Right renal pelvis (tissue), 4 donors: Measurements from ENCODE around the gene CLEC5A. TPM values are rescaled to one million over a fixed set of nuclear protein-coding genes. Genes with fewer than 3 reads are reported as not detected.

ENCODE experiments used
- polyA plus RNA-seq, 4 donors: library from polyadenylated mRNA; unstranded; fragments of 120-200 nt; gene quantifications; one replicate each; pipeline ENCODE4 v1.2.1, GENCODE V29; 2013; ENCODE audit not compliant: insufficient read length in 4 of 4

CLEC5A gene
- polyA plus RNA-seq, 4 donors = 0.20 to 0.55 (median 0.41) TPM

Other genes starting within 250 kb of the CLEC5A start
- gene DENND11, start 244.8 kb downstream of the CLEC5A start, polyA plus RNA-seq = 10 to 100 TPM; 24.8 to 30.9 (median 27.7) TPM
- gene WEE2, start 238.6 kb downstream of the CLEC5A start, polyA plus RNA-seq = under 1 TPM; 0.21 to 0.43 (median 0.31) TPM
- 100 to 1,000 TPM; 126 to 157 (median 142) TPM for gene SSBP1, start 208.6 kb downstream of the CLEC5A start, polyA plus RNA-seq
- gene TAS2R3, start 182.9 kb downstream of the CLEC5A start, polyA plus RNA-seq = under 1 TPM; 0.33 to 0.91 (median 0.42) TPM
- gene TAS2R4, start 170.3 kb downstream of the CLEC5A start, polyA plus RNA-seq = 1 to 10 TPM; 1.2 to 2.4 (median 1.4) TPM
- gene TAS2R5, start 156.8 kb downstream of the CLEC5A start, polyA plus RNA-seq = 1 to 10 TPM; 1.8 to 4.1 (median 2.1) TPM
- under 1 TPM; 0.11 to 0.30 (median 0.18) TPM for gene PRSS37, start 105.5 kb downstream of the CLEC5A start, polyA plus RNA-seq
- gene OR9A4, start 30.6 kb downstream of the CLEC5A start, polyA plus RNA-seq = not detected
- gene TAS2R38, start 26.8 kb upstream of the CLEC5A start, polyA plus RNA-seq = under 1 TPM in 2 of 4 donors, not detected in 2; 0.15 to 0.23 TPM
- 10 to 100 TPM; 12.1 to 29.5 (median 16.8) TPM for gene MGAM, start 48.9 kb upstream of the CLEC5A start, polyA plus RNA-seq
- gene MGAM2, start 164.7 kb upstream of the CLEC5A start, polyA plus RNA-seq = under 1 TPM; 0.51 to 0.83 (median 0.58) TPM